PC-3 (cell line): ENCODE results near the gene ASMTL.

Experiments
- EZH2 ChIP-seq: fragments of 300-600 bp; sonication (generic); IDR thresholded peaks from one replicate; pipeline ENCODE4 v1.6.1; 2017; ENCODE audit warnings: antibody characterized with exemption, mild to moderate bottlenecking, low read length; ENCODE audit not compliant: unreplicated experiment
- EZH2phosphoT487 ChIP-seq: fragments of 300-600 bp; sonication (generic); IDR thresholded peaks from 2 replicates; pipeline ENCODE4 v1.6.1; 2018; ENCODE audit warnings: mild to moderate bottlenecking, antibody characterized with exemption, low read length, borderline replicate concordance
- TF ChIP-seq, protein P1 (sequence below): fragments of 300-600 bp; sonication (generic); conservative IDR thresholded peaks from 2 replicates; pipeline ENCODE4 v1.5.1; 2017; ENCODE audit warnings: antibody characterized with exemption, low read depth, mild to moderate bottlenecking, low read length

DNA sequence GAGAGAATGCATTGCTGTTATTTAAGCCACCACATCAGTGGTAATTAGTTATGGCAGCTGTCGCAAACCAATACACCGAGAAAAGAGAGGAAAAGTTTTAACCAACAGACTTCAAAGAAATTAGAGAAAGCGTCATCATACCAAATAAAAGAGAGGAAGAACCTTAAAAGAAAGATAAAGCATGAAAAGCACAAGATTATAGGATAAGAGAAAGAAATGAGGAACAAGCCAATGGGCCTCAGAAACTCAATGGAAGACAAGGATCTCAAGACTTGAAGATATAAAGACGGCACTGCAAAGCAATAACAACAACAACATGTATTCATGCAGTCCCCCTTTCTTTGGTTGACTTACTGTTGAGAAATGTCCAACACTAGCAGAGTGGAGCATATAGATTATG lies 22.8 kb upstream of the ASMTL start:
- TF ChIP-seq, protein P1, sequence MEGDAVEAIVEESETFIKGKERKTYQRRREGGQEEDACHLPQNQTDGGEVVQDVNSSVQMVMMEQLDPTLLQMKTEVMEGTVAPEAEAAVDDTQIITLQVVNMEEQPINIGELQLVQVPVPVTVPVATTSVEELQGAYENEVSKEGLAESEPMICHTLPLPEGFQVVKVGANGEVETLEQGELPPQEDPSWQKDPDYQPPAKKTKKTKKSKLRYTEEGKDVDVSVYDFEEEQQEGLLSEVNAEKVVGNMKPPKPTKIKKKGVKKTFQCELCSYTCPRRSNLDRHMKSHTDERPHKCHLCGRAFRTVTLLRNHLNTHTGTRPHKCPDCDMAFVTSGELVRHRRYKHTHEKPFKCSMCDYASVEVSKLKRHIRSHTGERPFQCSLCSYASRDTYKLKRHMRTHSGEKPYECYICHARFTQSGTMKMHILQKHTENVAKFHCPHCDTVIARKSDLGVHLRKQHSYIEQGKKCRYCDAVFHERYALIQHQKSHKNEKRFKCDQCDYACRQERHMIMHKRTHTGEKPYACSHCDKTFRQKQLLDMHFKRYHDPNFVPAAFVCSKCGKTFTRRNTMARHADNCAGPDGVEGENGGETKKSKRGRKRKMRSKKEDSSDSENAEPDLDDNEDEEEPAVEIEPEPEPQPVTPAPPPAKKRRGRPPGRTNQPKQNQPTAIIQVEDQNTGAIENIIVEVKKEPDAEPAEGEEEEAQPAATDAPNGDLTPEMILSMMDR: no peak
- TF ChIP-seq EZH2phosphoT487 (no peak), EZH2 (no peak)
